Suprapubic skin (tissue), 4 donors: ENCODE measurements around the gene EGLN2.

Source experiments
- CTCF ChIP-seq, 2 donors: fragments of 200-600 bp in 1 of 2; fragments of 450-650 bp in 1 of 2; sonication (generic) in 1 of 2; IDR thresholded peaks; one replicate each; pipeline ENCODE4 v1.5.1; 2016 to 2019; ENCODE audit warnings: antibody characterized with exemption in 2 of 2, mild to moderate bottlenecking in 1 of 2, moderate library complexity in 1 of 2
- EP300 ChIP-seq: sonication (generic); formaldehyde crosslinking; IDR thresholded peaks from one replicate; pipeline ENCODE4 v1.6.1; 2017; ENCODE audit warnings: antibody characterized with exemption
- POLR2A ChIP-seq, 2 donors: fragments of 450-650 bp; IDR thresholded peaks; one replicate each; pipeline ENCODE4 v1.6.1; 2017; ENCODE audit warnings: antibody characterized with exemption in 2 of 2, mild to moderate bottlenecking in 2 of 2, moderate library complexity in 2 of 2
- POLR2AphosphoS5 ChIP-seq, 3 donors: sonication (generic); formaldehyde crosslinking; IDR thresholded peaks; one replicate each; pipeline ENCODE4 v1.6.1; 2017; ENCODE audit warnings: antibody characterized with exemption in 3 of 3

- TF ChIP-seq CTCF (IDR thresholded peaks at IDR 0.05) (no peak), POLR2A (IDR thresholded peaks at IDR 0.05) (no peak), POLR2AphosphoS5 (IDR thresholded peaks at IDR 0.05) (no peak), EP300 (no peak)
Measured at GRCh38 chr19:40783711-40784110, 15.3 kb upstream of the EGLN2 start.
